GM18511 (cell line): ENCODE data around the gene LTA4H.

Experiments
- ATAC-seq: cut with Tn5 transposase; IDR thresholded peaks from one replicate; pipeline ENCODE4 v1.9.1; 2021; ENCODE audit warnings: mild to moderate bottlenecking, moderate library complexity; ENCODE audit not compliant: unreplicated experiment

LTA4H gene

GRCh38 chr12:95966287-95966870 lies 69.0 kb downstream of the LTA4H start:
- ATAC-seq = no peak

DNA sequence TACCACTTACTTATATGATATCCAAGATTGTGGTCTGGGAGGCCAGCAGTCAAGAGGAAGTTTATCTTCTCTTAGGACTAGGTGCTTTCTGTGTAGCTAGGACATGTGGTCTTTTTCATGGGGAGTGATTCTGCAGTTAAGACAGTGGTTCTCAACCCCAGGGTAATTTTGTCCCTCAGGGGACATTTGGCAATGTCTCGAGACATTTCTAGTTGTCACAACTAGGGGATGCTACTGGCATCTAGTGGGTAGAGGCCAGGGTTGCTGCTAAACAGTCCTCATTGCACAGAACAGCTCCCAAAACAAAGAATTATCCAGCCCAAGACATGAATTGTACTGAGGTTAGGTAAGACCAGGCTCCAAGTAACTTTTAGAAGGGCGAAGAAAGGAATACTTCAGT lies 72.3 kb downstream of the LTA4H start:
- ATAC-seq = no peak

DNA sequence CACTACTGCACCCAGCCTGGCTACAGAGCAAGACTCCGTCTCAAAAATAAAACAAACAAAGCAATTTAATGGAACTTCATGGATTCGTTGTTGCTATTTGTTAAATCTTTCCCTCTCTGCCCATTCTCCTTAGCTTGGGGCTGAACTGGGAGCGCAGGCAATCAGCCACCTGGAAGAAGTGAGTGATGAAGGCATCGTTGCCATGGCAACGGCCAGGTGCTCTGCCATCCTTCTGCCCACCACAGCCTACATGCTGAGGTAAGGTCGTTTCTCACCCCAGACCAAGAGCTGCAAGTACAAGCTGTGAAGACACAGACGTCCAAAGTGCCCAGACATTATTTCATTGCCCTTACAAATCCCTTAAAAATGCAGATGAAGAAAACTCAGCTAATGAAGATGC lies 73.2 kb downstream of the LTA4H start:
- ATAC-seq = no peak

GRCh38 chr12:95960241-95960640 lies 75.1 kb downstream of the LTA4H start:
- ATAC-seq = no peak

DNA sequence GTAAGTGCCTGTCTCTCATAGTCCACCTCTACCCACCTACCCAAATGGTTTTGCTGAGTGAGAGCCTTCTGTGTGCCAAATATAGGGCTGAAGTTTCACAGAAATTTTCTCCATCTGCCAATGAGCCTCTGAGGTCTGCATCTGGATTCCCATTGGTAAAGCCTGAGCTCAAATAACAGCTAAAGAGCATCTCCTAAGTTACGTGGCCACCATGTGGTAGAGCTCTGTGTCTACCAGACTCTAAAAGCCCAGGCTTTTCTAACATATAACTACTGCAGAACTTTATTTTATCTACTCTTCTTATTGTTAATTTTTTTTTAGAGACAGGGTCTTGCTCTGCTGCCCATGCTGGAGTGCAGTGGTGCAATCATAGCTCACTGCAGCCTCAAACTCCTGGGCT lies 76.3 kb downstream of the LTA4H start:
- ATAC-seq = no peak

GRCh38 chr12:95956557-95957145 lies 78.7 kb downstream of the LTA4H start:
- ATAC-seq = no peak

DNA sequence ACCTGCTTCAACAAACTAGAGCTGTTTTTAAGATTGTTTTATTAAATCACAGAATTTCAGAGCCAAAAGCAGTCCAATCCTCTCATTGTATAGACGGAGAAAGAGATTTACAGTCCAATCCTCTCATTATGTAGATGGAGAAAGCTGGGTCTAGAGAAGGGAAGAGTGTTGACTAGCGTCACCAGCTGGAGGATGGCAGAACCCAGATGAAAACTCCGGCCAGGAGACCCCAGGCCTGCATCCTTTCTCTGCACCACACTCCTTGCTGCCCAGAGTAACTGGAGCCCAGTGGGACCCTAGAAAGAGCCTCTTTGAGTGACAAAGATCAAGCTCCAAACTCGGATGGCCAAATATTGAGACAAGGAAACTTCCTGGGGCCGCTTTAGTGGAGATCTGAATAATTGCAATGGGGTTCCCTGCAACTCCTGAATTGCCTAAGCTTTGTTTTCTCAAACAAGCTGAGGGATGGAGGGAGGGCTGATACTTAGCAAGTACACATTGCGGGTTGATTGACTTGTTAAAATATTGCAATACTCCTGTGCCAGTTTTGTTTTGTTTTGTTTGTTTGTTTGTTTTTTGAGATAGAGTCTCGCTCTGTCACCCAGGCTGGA lies 79.7 kb downstream of the LTA4H start:
- no peak for ATAC-seq

- no peak for ATAC-seq
These were observed 82.4 kb downstream of the LTA4H start for GRCh38 chr12:95953000-95953399.

DNA sequence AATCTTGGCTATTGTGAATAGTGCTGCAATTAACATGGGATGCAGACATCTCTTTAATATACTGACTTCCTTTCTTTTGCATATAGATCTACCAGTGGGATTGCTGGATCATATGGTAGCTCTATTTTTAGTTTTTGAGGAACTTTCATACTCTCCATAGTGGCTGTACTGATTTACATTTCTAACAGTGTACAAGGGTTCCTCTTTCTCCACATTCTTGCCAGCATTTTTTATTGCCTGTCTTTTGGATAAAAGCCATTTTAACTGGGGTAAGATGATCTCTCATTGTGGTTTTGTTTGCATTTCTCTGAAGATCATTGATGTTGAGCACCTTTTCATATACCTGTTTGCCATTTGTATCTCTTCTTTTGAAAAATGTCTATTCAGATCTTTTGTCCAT lies 83.9 kb downstream of the LTA4H start:
- ATAC-seq = no peak
